Stimulated activated CD4-positive, alpha-beta T cell treated with anti-CD3 and anti-CD28 coated beads, Interleukin-1b, Interleukin-23, amount 100 ng/mL, for 1 hour (primary cell): ENCODE measurements around the gene URM1.
A peak's percentile ranks its signal among the peaks of the same experiment; 100 is the strongest.

ENCODE experiments used
- DNase-seq, 2 donors: peaks; one replicate each; pipeline ENCODE4 v3.0.0-alpha.2; 2020; ENCODE audit warnings: low read depth in 2 of 2

URM1 gene

GRCh38 chr9:128429513-128430086 lies 58.4 kb downstream of the URM1 start:
- DNase-seq = no peak

GRCh38 chr9:128431207-128431606 lies 60.0 kb downstream of the URM1 start:
- DNase-seq = no peak

- no peak for DNase-seq
These were observed 63.2 kb downstream of the URM1 start for GRCh38 chr9:128434340-128434739.

GRCh38 chr9:128435611-128436010 lies 64.4 kb downstream of the URM1 start:
- DNase-seq = no peak

- DNase-seq = peak; percentile 57 to 78
These were observed 67.4 kb downstream of the URM1 start for GRCh38 chr9:128438343-128439109.

GRCh38 chr9:128439273-128439672 lies 68.1 kb downstream of the URM1 start:
- DNase-seq = no peak
